ENCODE measurements around the gene ZMYM3. TPM values are rescaled to one million over a fixed set of nuclear protein-coding genes. Genes with fewer than 3 reads are reported as not detected.

The ZMYM3 gene
- total and polyA plus RNA-seq, 2 experiments from 2014 or later = 31.0 to 71.1 TPM

GRCh38 chrX:71212536-71212935 is 41.4 kb downstream of the ZMYM3 start (continued):
- TF ChIP-seq, protein P1, sequence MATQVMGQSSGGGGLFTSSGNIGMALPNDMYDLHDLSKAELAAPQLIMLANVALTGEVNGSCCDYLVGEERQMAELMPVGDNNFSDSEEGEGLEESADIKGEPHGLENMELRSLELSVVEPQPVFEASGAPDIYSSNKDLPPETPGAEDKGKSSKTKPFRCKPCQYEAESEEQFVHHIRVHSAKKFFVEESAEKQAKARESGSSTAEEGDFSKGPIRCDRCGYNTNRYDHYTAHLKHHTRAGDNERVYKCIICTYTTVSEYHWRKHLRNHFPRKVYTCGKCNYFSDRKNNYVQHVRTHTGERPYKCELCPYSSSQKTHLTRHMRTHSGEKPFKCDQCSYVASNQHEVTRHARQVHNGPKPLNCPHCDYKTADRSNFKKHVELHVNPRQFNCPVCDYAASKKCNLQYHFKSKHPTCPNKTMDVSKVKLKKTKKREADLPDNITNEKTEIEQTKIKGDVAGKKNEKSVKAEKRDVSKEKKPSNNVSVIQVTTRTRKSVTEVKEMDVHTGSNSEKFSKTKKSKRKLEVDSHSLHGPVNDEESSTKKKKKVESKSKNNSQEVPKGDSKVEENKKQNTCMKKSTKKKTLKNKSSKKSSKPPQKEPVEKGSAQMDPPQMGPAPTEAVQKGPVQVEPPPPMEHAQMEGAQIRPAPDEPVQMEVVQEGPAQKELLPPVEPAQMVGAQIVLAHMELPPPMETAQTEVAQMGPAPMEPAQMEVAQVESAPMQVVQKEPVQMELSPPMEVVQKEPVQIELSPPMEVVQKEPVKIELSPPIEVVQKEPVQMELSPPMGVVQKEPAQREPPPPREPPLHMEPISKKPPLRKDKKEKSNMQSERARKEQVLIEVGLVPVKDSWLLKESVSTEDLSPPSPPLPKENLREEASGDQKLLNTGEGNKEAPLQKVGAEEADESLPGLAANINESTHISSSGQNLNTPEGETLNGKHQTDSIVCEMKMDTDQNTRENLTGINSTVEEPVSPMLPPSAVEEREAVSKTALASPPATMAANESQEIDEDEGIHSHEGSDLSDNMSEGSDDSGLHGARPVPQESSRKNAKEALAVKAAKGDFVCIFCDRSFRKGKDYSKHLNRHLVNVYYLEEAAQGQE (IDR thresholded peaks at IDR 0.05; ENCODE audit: unreplicated experiment) = no peak
- TF ChIP-seq NANOG (IDR thresholded peaks at IDR 0.05; ENCODE audit: borderline replicate concordance) = no peak
- TF ChIP-seq, protein P2, sequence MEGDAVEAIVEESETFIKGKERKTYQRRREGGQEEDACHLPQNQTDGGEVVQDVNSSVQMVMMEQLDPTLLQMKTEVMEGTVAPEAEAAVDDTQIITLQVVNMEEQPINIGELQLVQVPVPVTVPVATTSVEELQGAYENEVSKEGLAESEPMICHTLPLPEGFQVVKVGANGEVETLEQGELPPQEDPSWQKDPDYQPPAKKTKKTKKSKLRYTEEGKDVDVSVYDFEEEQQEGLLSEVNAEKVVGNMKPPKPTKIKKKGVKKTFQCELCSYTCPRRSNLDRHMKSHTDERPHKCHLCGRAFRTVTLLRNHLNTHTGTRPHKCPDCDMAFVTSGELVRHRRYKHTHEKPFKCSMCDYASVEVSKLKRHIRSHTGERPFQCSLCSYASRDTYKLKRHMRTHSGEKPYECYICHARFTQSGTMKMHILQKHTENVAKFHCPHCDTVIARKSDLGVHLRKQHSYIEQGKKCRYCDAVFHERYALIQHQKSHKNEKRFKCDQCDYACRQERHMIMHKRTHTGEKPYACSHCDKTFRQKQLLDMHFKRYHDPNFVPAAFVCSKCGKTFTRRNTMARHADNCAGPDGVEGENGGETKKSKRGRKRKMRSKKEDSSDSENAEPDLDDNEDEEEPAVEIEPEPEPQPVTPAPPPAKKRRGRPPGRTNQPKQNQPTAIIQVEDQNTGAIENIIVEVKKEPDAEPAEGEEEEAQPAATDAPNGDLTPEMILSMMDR (conservative IDR thresholded peaks at IDR 0.05; ENCODE audit: low read depth in 2 of 2) = no peak

DNA sequence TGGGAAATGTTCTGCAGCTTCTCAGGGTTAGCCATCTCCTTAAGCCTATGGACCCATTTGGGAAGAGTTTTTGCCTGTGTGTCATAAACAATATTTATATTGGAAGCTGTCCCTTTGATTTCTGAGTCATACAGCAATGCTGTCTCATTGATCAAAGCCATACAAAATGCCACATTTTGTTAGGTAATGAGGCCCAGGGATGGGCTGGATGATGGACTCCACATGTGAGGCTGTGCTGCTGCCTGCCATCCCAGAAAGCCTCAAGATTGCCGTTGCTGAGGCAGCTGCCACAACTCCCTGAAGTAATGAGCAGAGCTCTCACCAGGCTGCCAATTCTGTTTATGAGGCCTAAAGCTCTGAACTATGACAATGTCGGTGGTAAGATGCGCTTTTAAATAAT is 43.1 kb downstream of the ZMYM3 start:
- no peaks in the 10 kb centered on the region; the same call in 2 of the 3 replicates for H3K9me3 Mint-ChIP-seq
- Histone ChIP-seq H3K4me2 (no peak overlapping the region), H3K27me3 (ENCODE audit: insufficient read depth) (no peaks in the 10 kb centered on the region), H3K27ac (ENCODE audit: low read depth) (no peak overlapping the region), H3K4me1 (ENCODE audit: insufficient read depth) (no peaks in the 10 kb centered on the region), H3K9me2 (ENCODE audit: insufficient read depth) (no peaks in the 10 kb centered on the region), H3K4me3 (no peak overlapping the region), H3K79me2 (replicated peaks; ENCODE audit: insufficient read depth) (no peaks in the 10 kb centered on the region), H3K36me3 (ENCODE audit: insufficient read depth) (no peaks in the 10 kb centered on the region), H3F3A (replicated peaks; ENCODE audit: low read depth) (no peaks in the 10 kb centered on the region), H4K20me1 (replicated peaks; ENCODE audit: insufficient read depth) (no peaks in the 10 kb centered on the region), H2AFZ (no peak overlapping the region)
- peaks cover 1% of the 10 kb centered on the region for H3K27me3 Mint-ChIP-seq (ENCODE audit: insufficient read depth, low read depth, poor library complexity)
- ATAC-seq = no peak
- no peak overlapping the region for H3K4me3 Mint-ChIP-seq
- H3K27ac Mint-ChIP-seq = no peak overlapping the region
- no peak for DNase-seq (ENCODE audit: low spot score)
- H3K36me3 Mint-ChIP-seq (ENCODE audit: low read depth) = no peaks in the 10 kb centered on the region
- peaks cover 15% of the 10 kb centered on the region for H3K4me1 Mint-ChIP-seq
- no peak for TF ChIP-seq ETS1 (IDR thresholded peaks at IDR 0.05)
- TF ChIP-seq ZNF331 (CRISPR knock-in tag; IDR thresholded peaks at IDR 0.05; ENCODE audit: low read depth) = no peak
- TF ChIP-seq ZNF114 (CRISPR knock-in tag; IDR thresholded peaks at IDR 0.05) = no peak
- TF ChIP-seq CREB1 (CRISPR knock-in tag; IDR thresholded peaks at IDR 0.05; ENCODE audit: low read depth) = no peak
- TF ChIP-seq, protein P2 (conservative IDR thresholded peaks at IDR 0.05; ENCODE audit: low read depth in 2 of 2) = no peak
- no peak for TF ChIP-seq STAT1 (IDR thresholded peaks at IDR 0.05; ENCODE audit: unreplicated experiment)
- no peak for TF ChIP-seq EZH2 (IDR thresholded peaks at IDR 0.05; ENCODE audit: low read depth, unreplicated experiment)
- no peak for TF ChIP-seq POLR2AphosphoS5 (IDR thresholded peaks at IDR 0.05; ENCODE audit: low read depth)
